OCI-LY3 (cell line): Measurements from ENCODE around the gene REPS2.

Experiments used
- H2AFZ ChIP-seq: fragments of 200-600, 300-600 bp; shearing (Covaris generic); 2 replicates; pipeline ENCODE4 v1.6.0; 2014; ENCODE audit warnings: antibody characterized with exemption, low read depth, low read length
- H3K27ac ChIP-seq: fragments of 200-600, 300-600 bp; sonication (generic); 2 replicates; pipeline ENCODE4 v1.5.1; 2014; ENCODE audit warnings: mild to moderate bottlenecking, low read length, moderate library complexity, mixed read lengths
- H3K27me3 ChIP-seq: fragments of 200-600, 300-600 bp; sonication (generic); 2 replicates; pipeline ENCODE4 v1.6.1; 2014; ENCODE audit warnings: low read depth, low read length, mixed read lengths
- H3K36me3 ChIP-seq: fragments of 200-600, 300-600 bp; sonication (generic); replicated peaks from 2 replicates; pipeline ENCODE3; 2014; ENCODE audit warnings: low read depth, low read length, mixed read lengths
- H3K4me1 ChIP-seq: fragments of 300-600, 200-600 bp; sonication (generic); 2 replicates; pipeline ENCODE4 v1.6.1; 2014; ENCODE audit warnings: low read length, mixed read lengths
- H3K4me2 ChIP-seq: fragments of 200-600, 300-600 bp; sonication (generic); 2 replicates; pipeline ENCODE4 v1.6.1; 2014; ENCODE audit warnings: low read length, mixed read lengths
- H3K4me3 ChIP-seq: fragments of 300-600, 200-600 bp; sonication (generic); 2 replicates; pipeline ENCODE4 v1.5.1; 2014; ENCODE audit warnings: antibody characterized with exemption, mild to moderate bottlenecking, low read length, moderate library complexity
- H3K79me2 ChIP-seq: fragments of 300-600, 200-600 bp; shearing (Covaris generic); 2 replicates; pipeline ENCODE4 v1.6.1; 2014; ENCODE audit warnings: mild to moderate bottlenecking, low read length, mixed read lengths
- H3K9ac ChIP-seq: fragments of 300-600, 200-600 bp; shearing (Covaris generic); 2 replicates; pipeline ENCODE4 v1.6.0; 2014; ENCODE audit warnings: mild to moderate bottlenecking, low read length, moderate library complexity
- H3K9me3 ChIP-seq: fragments of 200-600, 300-600 bp; shearing (Covaris generic); 2 replicates; pipeline ENCODE4 v1.6.1; 2014; ENCODE audit warnings: low read length, mixed read lengths; ENCODE audit not compliant: insufficient read depth
- H4K20me1 ChIP-seq: fragments of 200-600, 300-600 bp; sonication (generic); 2 replicates; pipeline ENCODE4 v1.6.1; 2016; ENCODE audit warnings: low read length, mixed read lengths; ENCODE audit not compliant: insufficient read depth
- EZH2phosphoT487 ChIP-seq: fragments of 200-600 bp; shearing (Covaris generic); IDR thresholded peaks from 2 replicates; pipeline ENCODE4 v1.6.1; 2018; ENCODE audit warnings: antibody characterized with exemption, mixed run types, low read depth
- TF ChIP-seq, protein P1 (sequence below): fragments of 200-600, 300-600 bp; sonication (generic); IDR thresholded peaks from 2 replicates; pipeline ENCODE4 v1.5.1; 2014; ENCODE audit warnings: antibody characterized with exemption, low read length, low read depth

REPS2 gene

DNA sequence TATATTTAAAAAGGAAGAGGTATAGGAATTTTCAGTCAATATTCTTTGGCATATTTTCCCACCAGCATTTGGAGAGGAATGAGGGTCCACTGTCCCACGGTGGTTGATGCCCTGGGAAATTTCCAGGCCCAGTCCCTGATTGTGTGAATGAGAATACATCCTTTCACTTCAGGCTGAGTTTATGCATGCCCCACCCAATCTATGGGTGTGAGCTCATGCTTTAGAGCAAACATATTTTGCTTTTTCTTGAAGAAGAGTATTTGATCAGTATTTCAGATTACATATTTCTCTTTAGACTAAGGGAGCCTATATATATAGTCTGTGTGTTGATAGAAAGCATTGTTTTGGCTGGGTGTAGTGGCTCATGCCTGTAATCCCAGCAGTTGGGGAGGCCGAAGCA is 77.2 kb downstream of the REPS2 start:
- H3K9ac ChIP-seq: no peak overlapping the region
- no peak overlapping the region for H3K27ac ChIP-seq
- TF ChIP-seq EZH2phosphoT487: no peak
- TF ChIP-seq, protein P1, sequence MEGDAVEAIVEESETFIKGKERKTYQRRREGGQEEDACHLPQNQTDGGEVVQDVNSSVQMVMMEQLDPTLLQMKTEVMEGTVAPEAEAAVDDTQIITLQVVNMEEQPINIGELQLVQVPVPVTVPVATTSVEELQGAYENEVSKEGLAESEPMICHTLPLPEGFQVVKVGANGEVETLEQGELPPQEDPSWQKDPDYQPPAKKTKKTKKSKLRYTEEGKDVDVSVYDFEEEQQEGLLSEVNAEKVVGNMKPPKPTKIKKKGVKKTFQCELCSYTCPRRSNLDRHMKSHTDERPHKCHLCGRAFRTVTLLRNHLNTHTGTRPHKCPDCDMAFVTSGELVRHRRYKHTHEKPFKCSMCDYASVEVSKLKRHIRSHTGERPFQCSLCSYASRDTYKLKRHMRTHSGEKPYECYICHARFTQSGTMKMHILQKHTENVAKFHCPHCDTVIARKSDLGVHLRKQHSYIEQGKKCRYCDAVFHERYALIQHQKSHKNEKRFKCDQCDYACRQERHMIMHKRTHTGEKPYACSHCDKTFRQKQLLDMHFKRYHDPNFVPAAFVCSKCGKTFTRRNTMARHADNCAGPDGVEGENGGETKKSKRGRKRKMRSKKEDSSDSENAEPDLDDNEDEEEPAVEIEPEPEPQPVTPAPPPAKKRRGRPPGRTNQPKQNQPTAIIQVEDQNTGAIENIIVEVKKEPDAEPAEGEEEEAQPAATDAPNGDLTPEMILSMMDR: no peak
- H3K9me3 ChIP-seq: no peaks in the 10 kb centered on the region
- no peaks in the 10 kb centered on the region for H4K20me1 ChIP-seq
- no peak overlapping the region for H3K4me2 ChIP-seq
- no peak overlapping the region for H3K4me3 ChIP-seq
- no peaks in the 10 kb centered on the region for H3K27me3 ChIP-seq
- no peak overlapping the region for H2AFZ ChIP-seq
- no peaks in the 10 kb centered on the region for H3K36me3 ChIP-seq
- H3K4me1 ChIP-seq: peaks cover 21% of the 10 kb centered on the region
- no peaks in the 10 kb centered on the region for H3K79me2 ChIP-seq

DNA sequence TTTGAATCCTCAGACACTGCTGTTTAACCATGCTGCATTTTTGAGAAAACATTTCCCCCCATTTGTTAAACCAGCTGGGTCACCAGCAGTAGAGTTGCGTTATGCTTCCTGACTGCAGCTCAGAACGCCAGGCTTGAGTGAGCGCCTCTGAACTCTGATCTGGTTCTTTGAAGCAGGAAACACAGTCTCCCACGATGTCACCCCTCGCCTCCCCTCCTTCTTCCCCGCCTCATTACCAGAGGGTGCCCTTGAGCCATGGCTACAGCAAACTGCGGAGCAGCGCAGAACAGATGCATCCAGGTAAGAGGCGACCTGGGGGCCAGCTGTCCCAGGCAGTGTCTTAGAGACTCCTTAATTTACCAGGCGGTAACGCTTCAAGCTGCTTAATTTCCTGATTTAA is 78.4 kb downstream of the REPS2 start:
- no peak overlapping the region for H3K27ac ChIP-seq
- H3K36me3 ChIP-seq: no peaks in the 10 kb centered on the region
- H3K4me2 ChIP-seq: no peak overlapping the region
- no peaks in the 10 kb centered on the region for H4K20me1 ChIP-seq
- H3K9me3 ChIP-seq: no peaks in the 10 kb centered on the region
- no peak for TF ChIP-seq EZH2phosphoT487
- TF ChIP-seq, protein P1: no peak
- peaks cover 21% of the 10 kb centered on the region for H3K4me1 ChIP-seq
- no peak overlapping the region for H3K4me3 ChIP-seq
- no peaks in the 10 kb centered on the region; the same call in 1 of the 2 replicates for H3K27me3 ChIP-seq
- no peaks in the 10 kb centered on the region for H3K79me2 ChIP-seq
- H3K9ac ChIP-seq: no peak overlapping the region
- H2AFZ ChIP-seq: no peak overlapping the region

DNA sequence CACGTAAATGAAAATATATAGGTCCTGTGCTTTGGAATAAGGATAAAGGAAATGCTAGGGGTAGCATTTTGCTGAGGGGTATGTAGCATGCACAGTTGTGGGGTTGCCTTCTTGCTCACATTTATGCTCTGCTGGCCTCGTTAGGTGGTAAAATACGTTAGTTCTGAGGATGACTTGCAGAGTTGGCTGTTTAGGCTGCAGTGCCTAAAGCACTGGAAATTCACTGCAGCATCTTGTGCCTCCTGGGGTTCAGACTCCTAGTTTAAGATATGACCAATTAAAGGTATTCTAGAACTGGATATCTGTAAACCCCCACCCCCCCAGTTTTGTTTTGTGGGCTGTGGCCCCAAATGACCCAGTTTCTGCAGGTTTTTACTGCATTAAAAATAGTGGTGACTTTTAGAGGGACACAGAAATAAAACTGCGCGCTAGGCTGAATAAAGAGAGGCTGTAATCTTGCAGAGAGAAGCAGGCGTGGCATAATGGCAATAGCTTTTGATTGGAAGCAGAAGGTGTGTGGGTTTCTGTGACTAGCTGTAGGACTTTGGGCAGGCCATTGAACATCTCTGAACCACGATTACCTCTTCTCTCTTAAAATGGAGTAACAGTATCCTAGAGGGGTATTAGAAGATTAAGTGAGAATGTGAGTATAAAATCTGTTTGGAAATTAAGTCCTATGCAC is 79.3 kb downstream of the REPS2 start:
- no peak for TF ChIP-seq EZH2phosphoT487
- TF ChIP-seq, protein P1: no peak
- Histone ChIP-seq H3K27me3 (no peaks in the 10 kb centered on the region; the same call in 1 of the 2 replicates), H3K9me3 (no peaks in the 10 kb centered on the region), H4K20me1 (no peaks in the 10 kb centered on the region), H3K4me2 (no peak overlapping the region), H3K27ac (no peak overlapping the region), H3K4me3 (no peak overlapping the region), H3K4me1 (peaks cover 21% of the 10 kb centered on the region), H2AFZ (no peak overlapping the region), H3K36me3 (no peaks in the 10 kb centered on the region), H3K9ac (no peak overlapping the region), H3K79me2 (no peaks in the 10 kb centered on the region)

DNA sequence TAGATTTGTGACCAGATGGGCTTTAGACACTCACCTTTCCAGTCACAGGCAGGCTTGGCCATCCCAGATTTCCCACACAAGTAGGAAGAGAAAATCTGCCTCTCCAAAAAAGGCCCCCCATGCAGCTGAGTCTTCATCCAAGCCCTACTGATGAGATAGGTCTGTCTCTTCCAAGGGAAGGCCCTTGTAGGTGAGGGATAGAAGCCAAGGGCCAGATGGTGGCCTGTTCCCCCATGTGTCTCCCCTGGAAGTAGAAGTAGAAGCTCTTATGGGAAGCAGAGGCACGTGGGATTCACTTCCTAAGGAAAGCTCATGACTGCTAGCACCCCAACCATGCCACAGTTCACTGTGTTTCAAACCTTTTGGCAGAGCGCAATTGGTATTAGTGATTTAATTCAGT is 81.5 kb downstream of the REPS2 start:
- Histone ChIP-seq H3K27me3 (no peaks in the 10 kb centered on the region; the same call in 1 of the 2 replicates), H3K27ac (no peak overlapping the region), H4K20me1 (no peaks in the 10 kb centered on the region), H3K79me2 (no peaks in the 10 kb centered on the region), H3K4me3 (no peak overlapping the region), H3K9me3 (no peaks in the 10 kb centered on the region), H3K9ac (no peak overlapping the region), H3K4me2 (no peak overlapping the region), H3K4me1 (peaks cover 9% of the 10 kb centered on the region), H3K36me3 (no peaks in the 10 kb centered on the region), H2AFZ (no peak overlapping the region)
- TF ChIP-seq EZH2phosphoT487: no peak
- TF ChIP-seq, protein P1: no peak
